ENCODE results near the gene PIANP. TPM values are rescaled to one million over a fixed set of nuclear protein-coding genes. Genes with fewer than 3 reads are reported as not detected.

PIANP gene
- total RNA-seq (2021; ENCODE audit: unreplicated experiment) (not detected), Bru-seq, nascent RNA (not detected), BruChase-seq, experiment 1, labeled RNA remaining after a 6-hour chase (not detected), BruChase-seq, experiment 2, labeled RNA remaining after a 2-hour chase (not detected)
- 0.11 and 0.16 TPM in 2 replicates for polyA plus RNA-seq (2012)
- long read RNA-seq, result 0 reads

DNA sequence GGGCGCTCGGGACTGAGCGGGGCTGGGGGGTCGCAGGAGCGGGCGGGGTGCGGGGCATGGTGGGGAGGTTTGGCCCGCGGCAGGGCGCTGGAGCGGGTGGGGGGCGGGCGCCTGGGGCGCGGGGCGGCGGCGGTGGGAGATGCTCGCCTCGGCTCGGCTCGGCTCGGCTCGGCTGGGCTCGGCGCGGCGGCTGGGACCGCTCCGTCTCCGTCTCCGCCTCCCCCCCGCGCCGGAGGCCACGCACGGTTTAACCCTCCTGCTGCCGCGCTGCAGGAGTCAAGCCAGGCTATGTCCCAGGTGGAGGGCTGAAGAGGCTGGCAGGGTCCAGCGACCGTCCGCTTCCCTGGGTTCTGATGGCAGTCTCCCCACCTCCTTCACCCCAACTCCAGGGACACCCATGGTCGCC, at the start of gene PIANP:
Gene PIANP, minus strand, starts transcription at position 170 of the 406 bp plus-strand sequence. CDS start 2,754 bp downstream, outside the sequence.
- H3K36me3 ChIP-seq (ENCODE audit: control insufficient read depth in 1 of 2, insufficient read depth in 2 of 2, low read length in 2 of 2), result no peaks in the 10 kb centered on the region
- H3K27me3 ChIP-seq (ENCODE audit: insufficient read depth, low read length), result no peaks in the 10 kb centered on the region
- no peaks in the 10 kb centered on the region for H3K9me2 ChIP-seq (ENCODE audit: insufficient read depth)
- H3K79me2 ChIP-seq (ENCODE audit: insufficient read depth, low read length), result no peaks in the 10 kb centered on the region
- H3K4me1 ChIP-seq (ENCODE audit: control insufficient read depth in 1 of 2, insufficient read depth in 2 of 2, low read length in 2 of 2), result peaks cover 0 to 9% of the 10 kb centered on the region in 2 experiments; a peak in 2 of 4 replicates
- intact Hi-C loops (cut with micrococcal nuclease), result no loop called here
- no peak within 1 kb of the TSS for H2AFZ ChIP-seq (ENCODE audit: low read depth, low read length, poor library complexity, severe bottlenecking)
- H3K9me3 ChIP-seq (ENCODE audit: control insufficient read depth in 1 of 2, insufficient read depth in 1 of 2, low read depth in 1 of 2, low read length in 2 of 2), result no peaks in the 10 kb centered on the region
- DNase-seq (ENCODE audit: low read depth, low spot score) (no peak), ATAC-seq (no peak)
- no peak within 1 kb of the TSS for H3K9ac ChIP-seq (ENCODE audit: low read length)
- TF ChIP-seq REST (IDR thresholded peaks at IDR 0.05; ENCODE audit: low read depth), result no peak
- no peak for TF ChIP-seq ZNF274 (IDR thresholded peaks at IDR 0.05; ENCODE audit: low read depth, low read length)
- CTCF ChIA-PET, result no interaction called here
- H3K4me3 ChIP-seq (replicated peaks in 1 of 2; ENCODE audit: low read depth in 1 of 2, low read length in 2 of 2), result no peak within 1 kb of the TSS
- no peak within 1 kb of the TSS for H3K27ac ChIP-seq (ENCODE audit: low read depth, low read length)
- POLR2A ChIA-PET, result no interaction called here
- no peak within 1 kb of the TSS for H3K4me2 ChIP-seq (ENCODE audit: low read length)
- RAD21 ChIA-PET (ENCODE audit: low non-redundant PET in 1 of 2, low total read pairs in 2 of 2, uncharacterized antibody in 2 of 2, unreplicated experiment in 2 of 2), result no interaction called here
- no peaks in the 10 kb centered on the region for H4K20me1 ChIP-seq (ENCODE audit: insufficient read depth)
- no TSS peak for BruUV-seq (replicated peaks)

- no TSS peak for BruUV-seq (replicated peaks)
- no peaks in the 10 kb centered on the region for H3K9me3 ChIP-seq (ENCODE audit: control insufficient read depth in 1 of 2, insufficient read depth in 1 of 2, low read depth in 1 of 2, low read length in 2 of 2)
- H4K20me1 ChIP-seq (ENCODE audit: insufficient read depth), result no peaks in the 10 kb centered on the region
- no peak overlapping the region for H3K4me3 ChIP-seq (replicated peaks in 1 of 2; ENCODE audit: low read depth in 1 of 2, low read length in 2 of 2)
- no peak overlapping the region for H3K27ac ChIP-seq (ENCODE audit: low read depth, low read length)
- peaks cover 41 to 57% of the 10 kb centered on the region in 2 experiments; a peak in 3 of 4 replicates for H3K36me3 ChIP-seq (ENCODE audit: control insufficient read depth in 1 of 2, insufficient read depth in 2 of 2, low read length in 2 of 2)
- H3K4me2 ChIP-seq (ENCODE audit: low read length), result no peak overlapping the region
- no peak for ATAC-seq
- ChIA-PET POLR2A (no interaction called here), CTCF (no interaction called here), RAD21 (ENCODE audit: low non-redundant PET in 1 of 2, low total read pairs in 2 of 2, uncharacterized antibody in 2 of 2, unreplicated experiment in 2 of 2) (no interaction called here)
- intact Hi-C loops (cut with micrococcal nuclease), result no loop called here
- no peak overlapping the region for H2AFZ ChIP-seq (ENCODE audit: low read depth, low read length, poor library complexity, severe bottlenecking)
- DNase-seq (ENCODE audit: low read depth, low spot score), result no peak
- no peaks in the 10 kb centered on the region for H3K9me2 ChIP-seq (ENCODE audit: insufficient read depth)
- H3K79me2 ChIP-seq (ENCODE audit: insufficient read depth, low read length), result peaks cover 31% of the 10 kb centered on the region
- peaks cover 7 to 11% of the 10 kb centered on the region in 2 experiments; a peak in 3 of 4 replicates for H3K4me1 ChIP-seq (ENCODE audit: control insufficient read depth in 1 of 2, insufficient read depth in 2 of 2, low read length in 2 of 2)
- H3K27me3 ChIP-seq (ENCODE audit: insufficient read depth, low read length), result no peaks in the 10 kb centered on the region
- no peak overlapping the region for H3K9ac ChIP-seq (ENCODE audit: low read length)
- TF ChIP-seq ZFX (IDR thresholded peaks at IDR 0.05) (no peak), JUND (IDR thresholded peaks at IDR 0.05) (no peak), EGR1 (IDR thresholded peaks at IDR 0.05; ENCODE audit: low read depth) (no peak), POLR2AphosphoS5 (IDR thresholded peaks at IDR 0.05; ENCODE audit: low read depth, low read length) (no peak), SIN3A (IDR thresholded peaks at IDR 0.05; ENCODE audit: low read depth) (no peak), TCF7L2 (IDR thresholded peaks at IDR 0.05; ENCODE audit: borderline replicate concordance, extremely low read depth, insufficient read depth, insufficient read length) (no peak), REST (IDR thresholded peaks at IDR 0.05; ENCODE audit: low read depth) (no peak), SP1 (IDR thresholded peaks at IDR 0.05; ENCODE audit: low read depth) (no peak), RAD21 (IDR thresholded peaks at IDR 0.05; ENCODE audit: low read depth) (no peak), EZH2 (IDR thresholded peaks at IDR 0.05) (no peak), ATF3 (IDR thresholded peaks at IDR 0.05) (no peak), ELF1 (IDR thresholded peaks at IDR 0.05; ENCODE audit: borderline replicate concordance, low read depth) (no peak)
- TF ChIP-seq, protein P1, sequence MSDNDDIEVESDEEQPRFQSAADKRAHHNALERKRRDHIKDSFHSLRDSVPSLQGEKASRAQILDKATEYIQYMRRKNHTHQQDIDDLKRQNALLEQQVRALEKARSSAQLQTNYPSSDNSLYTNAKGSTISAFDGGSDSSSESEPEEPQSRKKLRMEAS (IDR thresholded peaks at IDR 0.05), result no peak
Observed at GRCh38 chr12:6748761-6749160, 48.1 kb upstream of the PIANP start.
